B cell (primary cell): ENCODE data around the gene FAM184B.

ENCODE experiments used
- EZH2 ChIP-seq: IDR thresholded peaks from 2 replicates; pipeline ENCODE4 v1.6.1; 2012; ENCODE audit warnings: borderline replicate concordance, low read depth, mild to moderate bottlenecking, moderate library complexity, low read length; ENCODE audit not compliant: insufficient read depth, poor library complexity, severe bottlenecking
- TF ChIP-seq, protein P1 (sequence below): fragments of 200-600 bp; IDR thresholded peaks from one replicate; pipeline ENCODE4 v1.8.0; 2022; ENCODE audit warnings: antibody characterized with exemption, mild to moderate bottlenecking

DNA sequence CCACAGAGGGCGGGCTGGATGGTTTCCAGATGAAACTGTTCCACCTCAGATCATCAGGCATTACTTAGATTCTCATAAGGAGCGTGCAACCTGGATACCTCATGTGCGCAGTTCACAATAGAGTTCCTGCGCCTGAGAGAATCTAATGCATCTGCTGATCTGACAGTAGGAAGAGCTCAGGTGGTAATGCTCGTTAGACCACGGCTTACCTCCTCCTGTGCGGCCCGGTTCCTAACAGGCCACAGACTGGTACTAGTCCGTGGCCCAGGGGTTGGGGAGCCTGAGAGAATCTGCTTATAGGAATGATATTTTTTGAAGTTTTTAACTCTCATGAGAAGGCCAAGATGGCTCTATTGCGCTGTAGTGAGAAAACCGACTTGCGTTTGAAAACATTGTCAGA is 34.7 kb upstream of the FAM184B start:
- TF ChIP-seq, protein P1, sequence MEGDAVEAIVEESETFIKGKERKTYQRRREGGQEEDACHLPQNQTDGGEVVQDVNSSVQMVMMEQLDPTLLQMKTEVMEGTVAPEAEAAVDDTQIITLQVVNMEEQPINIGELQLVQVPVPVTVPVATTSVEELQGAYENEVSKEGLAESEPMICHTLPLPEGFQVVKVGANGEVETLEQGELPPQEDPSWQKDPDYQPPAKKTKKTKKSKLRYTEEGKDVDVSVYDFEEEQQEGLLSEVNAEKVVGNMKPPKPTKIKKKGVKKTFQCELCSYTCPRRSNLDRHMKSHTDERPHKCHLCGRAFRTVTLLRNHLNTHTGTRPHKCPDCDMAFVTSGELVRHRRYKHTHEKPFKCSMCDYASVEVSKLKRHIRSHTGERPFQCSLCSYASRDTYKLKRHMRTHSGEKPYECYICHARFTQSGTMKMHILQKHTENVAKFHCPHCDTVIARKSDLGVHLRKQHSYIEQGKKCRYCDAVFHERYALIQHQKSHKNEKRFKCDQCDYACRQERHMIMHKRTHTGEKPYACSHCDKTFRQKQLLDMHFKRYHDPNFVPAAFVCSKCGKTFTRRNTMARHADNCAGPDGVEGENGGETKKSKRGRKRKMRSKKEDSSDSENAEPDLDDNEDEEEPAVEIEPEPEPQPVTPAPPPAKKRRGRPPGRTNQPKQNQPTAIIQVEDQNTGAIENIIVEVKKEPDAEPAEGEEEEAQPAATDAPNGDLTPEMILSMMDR = no peak
- no peak for TF ChIP-seq EZH2
